Limb (tissue), 2 donors: ENCODE results near the gene DCHS2.

ENCODE experiments used
- DNase-seq, 2 donors: peaks; one replicate each; pipeline ENCODE4 v3.0.0-alpha.2; 2016; ENCODE audit errors: extremely low spot score in 2 of 2

Gene DCHS2

DNA sequence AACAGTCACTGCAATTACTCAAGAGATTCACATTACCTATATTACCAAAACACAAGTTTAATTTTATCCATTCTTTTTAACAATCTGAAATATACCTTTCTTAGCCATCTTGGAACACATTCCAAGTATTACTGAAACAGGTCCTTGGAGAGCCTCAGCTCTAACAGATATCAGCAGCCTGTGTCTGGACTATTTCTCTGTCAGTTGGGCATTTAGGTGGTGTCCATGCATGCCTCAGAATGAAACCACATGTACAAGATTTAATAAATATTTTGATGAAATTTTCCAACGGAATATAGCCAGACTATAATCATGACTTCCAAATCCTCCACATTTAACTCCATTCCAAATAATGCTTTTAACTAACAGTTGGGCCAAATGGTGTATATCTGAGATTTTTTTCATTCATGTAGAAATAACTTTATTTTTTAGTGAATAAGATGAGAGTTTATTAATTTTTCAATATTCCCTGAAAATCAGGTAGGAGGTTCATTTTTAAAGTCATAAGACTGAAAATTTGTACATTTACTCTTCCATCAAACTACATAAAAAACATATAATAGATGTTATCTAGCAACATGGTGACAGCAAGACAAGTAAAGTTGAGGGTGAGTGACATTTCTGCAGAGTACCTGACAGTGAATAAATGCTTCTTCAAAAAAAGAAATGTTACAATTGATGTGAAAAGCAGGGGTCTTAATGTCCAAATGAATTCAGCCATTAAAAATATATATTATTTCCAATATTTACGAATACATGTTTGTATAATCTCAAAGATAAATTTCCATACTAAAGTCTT, 174.2 kb downstream of the DCHS2 start:
- no peak for DNase-seq

DNA sequence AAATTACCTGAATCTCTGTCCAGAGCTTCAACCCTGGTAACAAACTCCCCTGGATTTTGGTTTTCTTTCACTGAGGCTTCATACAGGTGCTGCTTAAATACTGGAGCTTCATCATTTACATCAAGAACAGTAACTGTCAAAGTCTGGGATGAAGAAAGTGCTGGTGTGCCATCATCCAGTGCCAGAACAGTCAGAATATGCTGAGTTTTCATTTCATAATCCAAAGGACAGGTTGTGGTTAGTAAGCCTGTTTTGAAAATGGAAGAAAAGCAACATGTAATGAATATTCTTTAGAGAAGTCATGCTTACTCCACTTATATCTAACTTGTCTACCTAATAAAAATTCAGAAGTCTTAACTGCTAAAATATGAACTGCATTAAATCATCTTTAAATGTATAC, 175.9 kb downstream of the DCHS2 start:
- DNase-seq = no peak

DNA sequence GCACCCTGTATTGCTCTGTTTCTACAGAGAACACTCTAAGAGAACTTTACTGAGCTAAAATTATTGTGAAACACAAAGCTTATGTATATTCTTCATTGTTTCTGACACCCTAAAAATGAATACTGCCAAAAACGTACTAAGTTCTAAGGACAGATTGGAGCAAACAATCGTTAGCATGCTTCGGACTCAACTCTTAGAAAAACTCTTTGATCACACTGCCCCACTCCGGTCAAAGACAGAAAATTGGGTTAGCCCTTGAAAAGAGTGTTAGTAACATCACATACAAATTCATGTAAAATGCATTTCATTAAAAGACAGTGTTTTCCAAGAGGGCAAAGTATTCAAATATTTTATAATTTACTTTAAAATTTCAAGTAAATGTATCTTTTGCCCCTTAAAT, 177.4 kb downstream of the DCHS2 start:
- peak in 1 of 2 donors; percentile 56 for DNase-seq

DNA sequence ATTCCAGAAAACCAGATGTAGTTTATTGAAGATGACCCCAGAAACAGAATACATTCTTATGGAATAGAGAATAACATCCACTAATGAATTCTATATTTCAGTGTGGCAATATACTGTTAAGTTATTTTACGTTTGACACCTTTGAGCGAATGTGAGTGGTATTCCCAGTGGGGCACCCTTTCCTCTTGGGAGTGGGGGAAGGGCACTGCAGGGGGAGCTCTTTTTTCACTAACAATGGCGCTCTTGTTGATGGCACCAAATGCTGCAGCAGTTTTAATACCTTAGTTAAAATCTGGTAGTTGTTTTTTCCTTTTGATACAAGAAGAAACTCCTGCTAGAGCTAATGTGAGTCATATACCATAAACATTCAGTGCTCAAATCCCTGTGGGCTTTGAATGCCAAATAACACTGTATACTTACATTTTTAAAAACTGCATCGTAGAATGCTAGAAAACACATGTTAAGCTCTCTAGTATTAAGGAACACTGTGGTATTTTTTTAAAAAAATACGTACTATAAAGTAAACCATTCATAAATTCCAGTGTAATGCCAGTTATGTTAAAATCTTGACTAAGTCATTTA, 178.5 kb downstream of the DCHS2 start:
- no peak for DNase-seq

DNA sequence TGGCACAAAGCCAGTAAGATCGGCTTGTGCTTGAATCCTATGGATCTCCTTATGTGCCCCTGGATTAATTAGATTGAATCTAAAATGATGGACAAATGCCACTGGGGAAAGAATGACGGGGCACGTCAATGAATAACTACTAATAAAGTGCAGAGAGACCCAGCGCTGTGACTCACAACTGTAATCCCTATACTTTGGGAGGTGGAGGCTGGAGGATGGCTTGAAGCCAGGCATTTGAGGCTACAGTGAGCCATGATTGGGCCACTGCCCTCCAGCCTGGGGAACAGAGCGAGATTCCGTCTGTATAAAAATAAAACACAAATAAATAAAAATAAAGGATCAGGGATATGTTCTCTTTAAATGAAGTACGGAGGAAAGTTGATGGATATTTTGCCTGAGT, 179.4 kb downstream of the DCHS2 start:
- no peak for DNase-seq

DNA sequence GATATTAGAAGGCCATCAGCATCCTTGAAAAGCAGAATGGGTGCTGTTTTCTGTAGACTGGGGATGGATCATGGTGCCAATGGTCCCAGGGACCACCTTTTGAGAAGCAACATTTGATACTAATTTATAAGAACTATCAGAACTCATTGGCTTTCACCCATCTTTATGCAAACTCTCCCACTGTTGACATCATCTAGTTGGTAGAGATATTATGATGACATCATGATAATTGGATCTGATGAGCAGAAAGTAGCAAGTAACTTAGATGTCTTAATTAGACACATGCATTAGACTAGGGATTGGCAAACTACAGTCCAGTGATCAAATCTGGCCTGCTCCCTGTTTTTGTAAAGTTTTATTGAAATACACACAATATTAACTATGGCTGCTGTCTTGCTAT, 181.0 kb downstream of the DCHS2 start:
- DNase-seq = no peak

DNA sequence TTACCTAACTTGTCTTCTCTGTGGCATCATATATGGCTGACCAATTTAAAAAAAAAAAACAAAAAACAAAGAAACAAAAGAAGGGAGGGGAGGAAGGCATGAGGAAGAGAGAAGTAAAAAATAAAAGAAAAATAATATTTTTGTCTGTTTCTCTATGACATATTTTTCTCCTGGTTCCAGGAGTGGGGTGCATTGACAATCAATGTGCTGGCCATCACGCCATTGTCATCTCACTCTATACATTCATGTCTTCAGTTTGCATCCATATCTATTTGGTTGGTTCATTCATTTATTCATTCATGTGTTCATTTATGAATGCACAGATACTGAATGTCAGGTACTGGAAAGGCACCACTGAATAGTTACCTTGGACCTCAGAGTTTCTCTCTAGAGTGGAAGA, 183.4 kb downstream of the DCHS2 start:
- no peak for DNase-seq

DNA sequence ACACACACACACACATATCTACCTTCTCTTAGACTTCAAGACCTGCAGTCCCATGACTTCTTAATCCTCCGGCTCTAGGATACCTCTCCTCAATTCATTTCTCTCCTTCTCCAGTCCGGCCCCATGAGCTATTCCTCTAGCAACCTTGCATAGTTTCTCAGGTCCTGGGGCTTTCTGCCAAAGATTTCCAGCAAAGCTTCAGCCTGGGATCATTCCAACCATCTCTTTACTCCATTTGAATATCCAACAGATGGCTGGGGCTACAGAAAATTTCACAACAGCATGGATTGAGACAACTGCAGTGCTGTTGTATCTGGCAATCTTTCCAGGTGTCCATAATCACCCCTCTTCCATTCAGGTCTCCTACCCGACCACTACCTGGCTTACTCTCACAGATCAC, 184.1 kb downstream of the DCHS2 start:
- no peak for DNase-seq

DNA sequence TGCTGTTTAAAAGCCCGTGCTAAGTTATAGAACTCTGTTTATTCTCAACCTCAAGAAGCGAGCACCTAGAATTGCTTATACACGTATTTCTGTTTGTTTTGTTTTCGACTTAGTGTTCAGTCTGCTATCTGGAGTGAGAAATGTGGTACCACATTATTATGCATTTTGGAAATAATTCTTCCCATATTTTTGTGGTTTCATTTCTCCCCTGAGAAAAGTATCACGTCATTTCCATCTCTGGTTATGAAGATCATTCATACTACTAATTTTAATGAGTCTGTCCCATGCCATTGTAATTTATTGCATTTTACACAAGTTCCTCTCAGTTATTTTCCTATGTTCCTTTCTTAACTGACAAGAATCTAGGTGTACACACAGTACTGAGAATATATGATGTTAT, 186.0 kb downstream of the DCHS2 start:
- DNase-seq = no peak

DNA sequence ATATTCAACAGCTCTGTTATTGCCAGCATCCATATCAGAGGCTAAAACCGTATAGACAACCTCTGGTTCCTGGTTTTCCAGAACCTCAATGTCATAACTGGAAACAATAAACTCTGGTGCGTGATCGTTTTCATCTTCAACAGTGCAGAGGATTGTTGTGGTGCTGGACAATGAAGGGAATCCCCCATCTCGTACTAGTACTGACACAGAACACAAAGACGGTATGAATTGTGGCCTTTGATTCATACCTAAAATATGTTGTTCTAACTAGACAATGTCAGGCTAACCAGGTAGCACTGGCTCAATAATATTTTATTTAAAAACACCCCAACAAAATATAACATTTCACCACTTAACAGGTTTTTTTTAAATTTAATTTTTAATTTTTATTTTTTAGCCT, 186.9 kb downstream of the DCHS2 start:
- DNase-seq = no peak

DNA sequence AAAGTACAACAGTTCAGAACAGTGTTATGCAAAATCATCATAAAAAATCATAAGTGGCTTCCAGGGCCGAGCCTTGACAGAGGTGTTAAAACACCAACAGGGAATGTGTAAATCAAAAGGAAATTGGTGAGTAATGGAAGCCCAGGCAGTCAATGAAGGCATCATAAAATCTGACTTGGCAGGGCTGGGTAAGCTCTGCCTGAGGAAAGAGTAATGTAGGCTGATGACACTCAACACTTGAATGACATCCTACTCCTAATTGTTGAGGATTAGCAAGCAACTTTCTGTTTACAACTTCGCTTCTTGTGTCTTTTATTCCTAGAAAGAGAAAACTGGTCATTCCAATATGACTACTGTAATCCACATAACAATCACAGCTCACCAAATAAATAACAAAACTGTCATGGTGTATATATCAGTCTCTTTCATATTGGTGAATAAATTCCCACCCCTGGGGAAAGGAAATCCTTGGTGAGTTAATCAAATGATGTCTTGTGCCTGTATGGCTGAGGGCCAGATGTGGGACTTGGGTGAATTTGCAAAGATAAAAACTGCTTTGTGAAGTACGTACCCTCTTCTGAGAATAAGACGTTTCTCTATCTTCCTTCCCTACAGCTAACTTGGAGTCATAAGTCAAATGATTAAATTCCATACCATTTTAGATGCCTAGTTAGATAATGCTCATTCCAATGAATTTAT, 196.8 kb downstream of the DCHS2 start:
- DNase-seq = no peak

DNA sequence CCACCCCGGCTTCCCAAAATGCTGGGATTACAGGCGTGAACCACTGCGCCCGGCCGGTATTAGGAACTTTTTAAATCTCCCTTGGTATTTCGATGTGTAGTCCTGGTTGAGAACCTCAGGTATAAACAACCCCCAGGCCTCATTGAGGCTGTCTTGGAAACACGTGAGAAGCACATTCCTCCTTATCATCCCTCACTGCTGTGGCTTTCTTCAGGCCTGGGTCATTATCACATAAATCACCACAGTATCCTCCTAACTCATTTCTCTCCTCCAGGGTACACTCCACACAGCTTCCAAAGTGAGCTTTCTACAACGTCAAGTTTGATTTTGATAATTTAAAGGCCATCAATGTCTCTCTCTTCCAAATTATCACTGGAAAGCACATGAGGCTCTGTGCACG, 198.2 kb downstream of the DCHS2 start:
- DNase-seq = no peak

DNA sequence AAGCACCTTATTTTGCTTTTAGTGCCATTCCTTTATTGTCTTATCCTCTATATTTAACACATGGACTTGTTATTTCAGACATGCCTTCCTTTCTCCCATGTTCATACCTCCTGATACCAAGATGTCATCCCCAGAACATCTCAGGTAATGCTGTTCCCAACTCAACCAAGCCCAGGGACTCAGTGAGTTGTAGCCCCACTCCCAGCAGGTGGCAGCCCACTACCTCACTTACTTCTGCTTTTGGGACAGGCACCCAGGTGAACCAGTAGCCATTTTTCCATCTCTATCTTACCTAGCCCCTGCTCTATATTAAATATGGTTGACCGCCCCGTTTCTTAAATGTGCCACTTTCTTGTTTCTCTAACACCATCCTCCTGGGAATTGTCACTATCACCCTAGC, 199.0 kb downstream of the DCHS2 start:
- no peak for DNase-seq

DNA sequence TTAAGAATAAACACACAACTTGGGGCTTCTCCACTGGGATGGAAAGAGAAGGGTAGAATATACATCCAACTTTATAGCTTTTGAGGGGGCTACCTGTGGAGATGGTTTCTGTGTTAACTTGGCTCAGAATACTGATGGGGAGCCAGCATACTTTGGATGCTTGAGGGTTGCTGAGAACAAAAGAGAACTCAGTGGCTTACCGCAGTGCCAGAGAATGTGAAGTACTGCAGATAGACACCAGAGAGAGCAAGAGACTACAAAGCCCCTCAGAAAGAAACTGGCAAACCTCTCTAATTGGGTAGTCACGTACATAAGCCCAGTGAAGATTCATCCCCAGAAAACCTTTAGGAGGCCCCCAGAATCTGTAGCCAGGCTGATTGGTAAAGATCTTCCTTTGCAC, 214.4 kb downstream of the DCHS2 start:
- DNase-seq = no peak

DNA sequence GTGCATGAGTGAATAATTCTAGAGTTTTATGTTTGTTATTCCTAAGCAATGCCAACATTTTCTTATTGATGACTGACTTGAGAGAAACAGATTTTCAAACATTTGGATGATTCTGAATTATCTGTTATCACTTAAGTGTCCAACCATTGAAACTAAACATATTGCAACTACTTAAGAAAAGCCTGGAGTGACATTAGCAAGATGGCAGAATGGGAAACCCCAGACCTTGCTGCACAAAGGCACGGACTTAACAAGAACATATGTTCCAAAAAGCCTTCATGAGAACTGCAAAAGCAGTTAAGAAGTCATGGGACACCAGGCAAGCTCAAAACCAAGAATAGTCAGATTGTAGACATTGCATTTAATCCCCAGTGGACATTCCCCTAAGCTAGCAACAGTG, 215.1 kb downstream of the DCHS2 start:
- DNase-seq = no peak

DNA sequence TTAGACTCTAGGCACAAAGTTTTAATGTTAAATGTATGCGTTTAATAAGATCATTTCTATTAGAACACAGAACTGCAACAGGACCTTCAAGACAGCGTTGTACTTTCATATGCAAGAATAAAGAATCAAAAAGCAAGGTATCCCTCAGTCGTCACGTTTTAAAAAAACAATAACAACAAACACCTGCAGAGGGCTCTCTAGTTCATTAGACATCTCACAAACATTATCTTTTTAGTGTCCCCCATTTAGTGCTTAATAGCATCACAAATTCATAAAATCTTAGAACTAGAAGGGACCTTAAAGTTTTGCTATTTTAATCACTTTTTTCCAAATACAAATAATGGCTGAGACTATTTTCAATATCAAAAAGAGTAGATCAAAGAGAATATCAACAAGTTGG, 236.6 kb downstream of the DCHS2 start:
- no peak for DNase-seq

DNA sequence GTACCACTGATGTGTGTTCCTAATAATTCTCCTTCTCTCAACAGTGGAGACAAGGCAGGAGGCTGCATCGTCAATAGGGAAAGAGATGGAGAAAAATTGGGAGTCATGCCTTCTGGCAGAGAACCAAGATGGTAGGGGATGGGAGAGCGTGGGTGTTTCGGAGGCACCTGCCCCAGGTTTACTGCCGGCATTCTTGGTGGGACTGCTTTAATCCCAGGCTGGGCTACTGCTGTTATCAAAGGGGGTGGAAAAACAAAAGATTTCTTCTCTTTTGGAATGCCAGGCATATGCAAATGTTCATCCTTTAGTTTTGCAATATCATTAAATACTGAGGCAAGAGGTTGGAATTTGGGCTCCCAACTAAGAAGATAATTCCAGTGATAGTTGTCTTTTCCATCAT, 257.0 kb downstream of the DCHS2 start:
- DNase-seq = no peak

DNA sequence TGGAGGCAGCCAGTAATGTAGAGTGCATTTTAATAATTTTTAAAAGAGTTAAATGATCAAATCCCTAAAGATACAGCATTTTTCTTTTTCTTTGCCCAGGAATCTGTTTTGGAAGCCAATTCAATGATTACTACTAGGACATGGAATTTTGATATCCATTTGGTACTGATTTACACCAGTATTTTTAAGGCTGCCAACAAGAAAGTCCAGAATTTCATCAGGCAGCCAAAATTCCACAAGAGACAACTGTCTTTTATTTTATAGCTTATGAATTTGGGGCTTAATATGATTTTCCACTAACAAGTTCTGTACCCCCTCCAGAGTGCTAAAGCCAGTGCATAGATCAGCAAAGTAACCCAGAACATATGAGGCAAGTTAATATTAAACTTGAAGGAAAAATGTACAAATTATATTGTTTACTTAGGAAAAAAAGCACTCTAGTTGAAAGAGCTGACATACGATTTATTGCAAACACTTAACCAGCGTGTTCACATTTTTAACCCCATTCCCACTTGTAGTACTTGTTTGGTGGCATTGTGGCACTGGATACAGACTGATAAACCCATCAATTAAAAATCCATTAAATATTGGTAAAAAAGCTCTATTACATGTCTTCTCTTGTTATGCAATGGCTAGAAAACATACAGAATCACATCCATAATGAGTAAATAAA, 259.7 kb downstream of the DCHS2 start:
- peak in 1 of 2 donors; percentile 21 for DNase-seq

DNA sequence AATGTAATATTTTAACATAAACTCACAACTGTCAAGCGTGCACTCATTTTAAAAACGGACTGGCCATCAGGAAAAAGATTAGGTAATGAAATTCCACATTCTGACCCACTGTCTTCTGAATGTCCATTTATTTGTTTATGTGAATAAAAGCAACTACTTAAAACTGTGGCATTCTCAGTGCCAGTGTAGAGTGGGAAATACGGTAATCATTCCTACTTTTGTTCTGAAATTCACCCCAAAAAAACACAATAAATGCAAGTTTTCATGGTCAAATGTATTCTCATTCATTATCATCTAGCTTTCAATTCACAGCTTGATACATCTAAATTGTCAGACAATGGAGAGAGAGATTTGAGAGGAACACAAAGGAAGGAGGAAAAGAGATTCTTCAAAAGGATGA, 260.9 kb downstream of the DCHS2 start:
- DNase-seq = no peak

DNA sequence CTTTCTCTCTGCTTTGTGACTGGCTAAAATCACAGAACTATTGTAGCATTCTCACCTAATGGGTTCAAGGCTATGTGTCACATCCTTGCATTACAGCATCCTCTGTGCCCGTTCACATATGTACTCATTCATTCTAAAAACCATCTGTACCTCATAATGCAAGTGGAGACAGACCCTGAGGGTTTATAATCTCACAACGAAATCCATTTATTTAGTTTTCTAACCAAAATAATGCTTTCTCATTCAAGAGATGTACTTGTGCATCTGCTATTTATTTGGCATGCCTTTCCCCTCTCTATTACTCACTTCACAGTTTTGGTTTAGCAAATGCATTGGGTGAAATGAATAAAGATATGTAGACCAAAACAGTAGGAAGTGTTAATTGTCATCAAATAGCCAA, 261.5 kb downstream of the DCHS2 start:
- DNase-seq = no peak

DNA sequence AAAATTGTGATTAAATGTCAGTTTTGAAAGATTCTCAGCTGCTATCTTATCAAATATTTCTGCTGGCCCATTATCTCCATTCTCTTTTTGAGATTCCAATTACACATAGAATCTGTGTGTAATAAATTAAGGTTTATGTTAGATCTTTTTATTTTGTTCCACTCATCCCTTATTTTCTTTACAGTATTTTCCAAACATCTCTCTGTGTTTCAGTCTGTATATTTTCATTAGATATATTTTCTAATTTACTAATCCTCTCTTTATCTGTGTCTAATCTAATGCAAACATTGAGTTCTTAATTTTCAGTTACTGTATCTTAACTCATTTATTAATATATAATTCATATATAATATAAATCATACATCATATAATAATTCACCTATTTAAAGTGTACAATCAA, 268.7 kb downstream of the DCHS2 start:
- DNase-seq = no peak

DNA sequence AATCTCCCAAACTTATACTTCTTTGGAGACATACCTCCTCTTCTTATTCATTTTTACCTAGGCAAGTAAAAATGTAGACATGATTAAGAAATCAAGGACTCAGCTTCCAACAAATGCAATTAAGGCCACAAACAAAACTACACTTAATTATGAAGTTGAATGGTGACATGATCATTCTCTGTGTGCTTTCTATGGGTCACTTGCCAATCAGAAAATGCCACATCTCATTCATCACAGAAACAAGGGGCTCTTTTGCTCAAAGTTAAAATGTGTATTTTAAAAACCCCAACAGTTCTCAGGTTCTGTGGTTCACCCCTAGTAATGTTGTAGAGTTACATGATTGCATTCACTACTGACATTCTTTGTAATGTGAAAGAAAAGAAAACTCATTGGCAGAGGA, 273.5 kb downstream of the DCHS2 start:
- no peak for DNase-seq
